CD14-positive monocyte (primary cell): ENCODE measurements around the gene MYO18A. TPM values are rescaled to one million over a fixed set of nuclear protein-coding genes. Genes with fewer than 3 reads are reported as not detected.

ENCODE experiments used
- DNase-seq, 3 donors: peaks; one replicate each; pipeline ENCODE4 v3.0.0-alpha.2; 2011 to 2022
- H2AFZ ChIP-seq: 2 replicates; pipeline ENCODE4 v1.6.0; 2012; ENCODE audit warnings: mild to moderate bottlenecking, low read depth, low read length, inconsistent platforms; ENCODE audit not compliant: insufficient read depth, poor library complexity, severe bottlenecking
- H3K27ac ChIP-seq, 2 donors: 1 replicate in 1 of 2; 2 replicates in 1 of 2; pipeline ENCODE4 v1.5.1; 2012 to 2013; ENCODE audit warnings: low read length in 2 of 2, control low read depth in 1 of 2, inconsistent platforms in 1 of 2, low read depth in 1 of 2, mild to moderate bottlenecking in 1 of 2
- H3K27me3 ChIP-seq, 2 donors: one replicate each; pipeline versions ENCODE4 v1.6.0 to v1.6.1; 2011 to 2013; ENCODE audit warnings: low read length in 2 of 2; ENCODE audit not compliant: control insufficient read depth in 2 of 2, insufficient read depth in 2 of 2
- H3K36me3 ChIP-seq, 2 donors: replicated peaks in 1 of 2; 1 replicate in 1 of 2; 2 replicates in 1 of 2; pipeline versions ENCODE4 v1.5.1 to v1.6.1; 2012 to 2013; ENCODE audit warnings: low read length in 2 of 2, control low read depth in 1 of 2, inconsistent platforms in 1 of 2, mild to moderate bottlenecking in 1 of 2; ENCODE audit not compliant: insufficient read depth in 2 of 2, control insufficient read depth in 1 of 2
- H3K4me1 ChIP-seq, 2 donors: 1 replicate in 1 of 2; 2 replicates in 1 of 2; pipeline versions ENCODE4 v1.5.1 to v1.6.1; 2012 to 2013; ENCODE audit warnings: low read length in 2 of 2, control low read depth in 1 of 2, inconsistent platforms in 1 of 2, mild to moderate bottlenecking in 1 of 2, moderate library complexity in 1 of 2; ENCODE audit not compliant: insufficient read depth in 2 of 2, control insufficient read depth in 1 of 2
- H3K4me2 ChIP-seq: replicated peaks from 2 replicates; pipeline ENCODE3; 2012; ENCODE audit warnings: low read length, moderate library complexity, mild to moderate bottlenecking; ENCODE audit not compliant: poor library complexity, severe bottlenecking; ENCODE audit errors: extremely low read depth
- H3K4me3 ChIP-seq, 3 experiments: fragments of 200-600 bp in 1 of 3; sonication (generic) in 1 of 3; replicated peaks in 1 of 3; 1 replicate in 2 of 3; 2 replicates in 1 of 3; pipeline ENCODE4 v1.5.1; 2011 to 2013; ENCODE audit warnings: low read length in 3 of 3, mild to moderate bottlenecking in 3 of 3, control low read depth in 2 of 3, low read depth in 2 of 3, inconsistent platforms in 1 of 3, moderate library complexity in 1 of 3
- H3K79me2 ChIP-seq: 2 replicates; pipeline ENCODE4 v1.6.0; 2012; ENCODE audit warnings: mild to moderate bottlenecking, control low read depth, inconsistent platforms, low read length, moderate library complexity; ENCODE audit not compliant: insufficient read depth
- H3K9ac ChIP-seq: 2 replicates; pipeline ENCODE4 v1.6.0; 2017; ENCODE audit warnings: low read length, mild to moderate bottlenecking; ENCODE audit not compliant: insufficient read depth, poor library complexity, severe bottlenecking
- H3K9me3 ChIP-seq, 2 donors: replicated peaks in 1 of 2; 1 replicate in 1 of 2; 2 replicates in 1 of 2; pipeline versions ENCODE4 v1.5.1 to v1.6.1; 2012 to 2013; ENCODE audit warnings: low read length in 2 of 2, control low read depth in 1 of 2; ENCODE audit not compliant: control insufficient read depth in 1 of 2, insufficient read depth in 1 of 2
- H4K20me1 ChIP-seq: 2 replicates; pipeline ENCODE4 v1.6.0; 2012; ENCODE audit warnings: mild to moderate bottlenecking, low read length, control low read depth, moderate library complexity; ENCODE audit not compliant: insufficient read depth
- H3K27ac Mint-ChIP-seq, 7 donors: one replicate each; pipeline ENCODE4 v1.8.0; 2020; ENCODE audit warnings: mild to moderate bottlenecking in 7 of 7, mixed read lengths in 7 of 7, moderate library complexity in 6 of 7, inconsistent platforms in 2 of 7
- H3K27me3 Mint-ChIP-seq, 3 donors: one replicate each; pipeline ENCODE4 v1.8.0; 2021 to 2022; ENCODE audit warnings: low read depth in 3 of 3, mild to moderate bottlenecking in 3 of 3, mixed read lengths in 3 of 3, moderate library complexity in 3 of 3, inconsistent platforms in 1 of 3
- H3K36me3 Mint-ChIP-seq, 2 donors: one replicate each; pipeline ENCODE4 v1.8.0; 2020; ENCODE audit warnings: mixed read lengths in 2 of 2, inconsistent platforms in 1 of 2, mild to moderate bottlenecking in 1 of 2
- H3K4me1 Mint-ChIP-seq: one replicate; pipeline ENCODE4 v1.8.0; 2020; ENCODE audit warnings: mild to moderate bottlenecking, mixed read lengths
- H3K4me3 Mint-ChIP-seq, 2 donors: one replicate each; pipeline ENCODE4 v1.8.0; 2020; ENCODE audit warnings: mild to moderate bottlenecking in 2 of 2, mixed read lengths in 2 of 2, moderate library complexity in 1 of 2
- H3K9me3 Mint-ChIP-seq, 7 donors: one replicate each; pipeline ENCODE4 v1.8.0; 2020 to 2022; ENCODE audit warnings: mixed read lengths in 7 of 7, mild to moderate bottlenecking in 6 of 7, moderate library complexity in 6 of 7, inconsistent platforms in 2 of 7
- WGBS: methylation state at CpG from one replicate; pipeline ENCODE4 v1.1.5; 2013; ENCODE audit warnings: missing lambda C conversion rate; ENCODE audit not compliant: insufficient coverage; 5-methylcytosine and 5-hydroxymethylcytosine counted together
- intact Hi-C, 2 donors: fragments of 100-400 bp; cut with micrococcal nuclease; formaldehyde crosslinking; loops; one replicate each; pipeline versions ENCODE4 v1.15.0 to v1.15.1; 2023
- polyA plus RNA-seq, 3 donors: library from polyadenylated mRNA; depleted of rRNA in 1 of 3; unstranded in 2 of 3; stranded (reverse) in 1 of 3; fragments of 300-500 nt in 2 of 3; fragments of >200 nt in 1 of 3; fragmentation: Illumina TruSeq in 2 of 3; gene quantifications; 1 replicate in 2 of 3; 2 replicates in 1 of 3; pipeline ENCODE4 v1.2.3, GENCODE V29; 2012 to 2021
- TF ChIP-seq, protein P1 (sequence below): fragments of 200-600 bp; IDR thresholded peaks from one replicate; pipeline ENCODE4 v1.8.0; 2022; ENCODE audit warnings: antibody characterized with exemption, mild to moderate bottlenecking

Gene MYO18A
- polyA plus RNA-seq, 3 donors, result 6.3 to 40.2 (median 11.0) TPM

DNA sequence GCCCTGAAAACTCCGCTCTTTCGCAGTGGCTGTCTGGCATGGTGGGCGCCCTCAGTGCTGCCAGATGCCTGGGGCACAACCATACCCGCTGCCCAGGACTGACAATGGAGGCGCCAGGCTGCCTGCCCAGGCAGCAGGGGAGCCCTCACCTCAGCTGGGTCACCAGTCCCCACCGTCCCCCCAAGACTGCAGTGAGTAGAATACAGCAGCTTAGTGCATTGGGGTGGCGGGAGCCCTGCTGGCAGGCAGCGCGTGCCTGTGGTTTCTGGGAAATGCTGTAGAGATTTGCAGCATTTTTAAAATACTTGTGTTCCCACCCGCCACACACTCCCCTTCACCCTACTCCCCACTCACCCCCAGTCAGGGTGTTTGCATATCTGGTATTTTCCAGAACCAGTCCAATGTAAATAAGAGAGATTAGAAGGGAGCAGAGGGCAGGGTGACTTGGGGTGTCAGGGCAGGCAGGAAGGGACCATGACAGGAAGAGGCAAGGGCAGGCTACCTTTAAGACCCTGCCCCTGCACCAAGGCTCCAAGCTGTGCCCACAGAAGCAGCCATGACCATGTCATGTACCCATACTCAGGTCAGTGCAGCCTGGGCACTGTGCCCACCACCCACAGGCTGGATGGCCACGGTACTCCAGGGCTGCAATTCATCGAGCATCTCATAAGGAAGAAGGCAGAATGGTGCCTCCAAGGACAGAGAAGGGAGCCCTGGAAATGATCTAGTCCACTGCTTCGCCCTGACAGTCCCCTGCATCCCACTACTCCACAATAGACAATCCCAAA is 21.5 kb downstream of the MYO18A start:
- H3K9ac ChIP-seq, result no peak overlapping the region
- H3K27me3 ChIP-seq, result no peaks in the 10 kb centered on the region
- intact Hi-C loops, result no loop called here
- H3K9me3 ChIP-seq, result no peaks in the 10 kb centered on the region
- H3K27ac ChIP-seq, result no peak overlapping the region
- H3K4me3 Mint-ChIP-seq, result no peak overlapping the region
- peaks cover 0 to 5% (median 0%) of the 10 kb centered on the region in 3 donors for H3K27me3 Mint-ChIP-seq
- H3K4me3 ChIP-seq, result no peak overlapping the region
- WGBS, result 92% methylated on average over 9 of the region's 13 CpGs
- H3K36me3 ChIP-seq, result peaks cover 3 to 5% of the 10 kb centered on the region in 2 donors
- H4K20me1 ChIP-seq, result no peaks in the 10 kb centered on the region
- H3K4me2 ChIP-seq, result no peak overlapping the region
- H3K79me2 ChIP-seq, result no peaks in the 10 kb centered on the region
- TF ChIP-seq, protein P1, sequence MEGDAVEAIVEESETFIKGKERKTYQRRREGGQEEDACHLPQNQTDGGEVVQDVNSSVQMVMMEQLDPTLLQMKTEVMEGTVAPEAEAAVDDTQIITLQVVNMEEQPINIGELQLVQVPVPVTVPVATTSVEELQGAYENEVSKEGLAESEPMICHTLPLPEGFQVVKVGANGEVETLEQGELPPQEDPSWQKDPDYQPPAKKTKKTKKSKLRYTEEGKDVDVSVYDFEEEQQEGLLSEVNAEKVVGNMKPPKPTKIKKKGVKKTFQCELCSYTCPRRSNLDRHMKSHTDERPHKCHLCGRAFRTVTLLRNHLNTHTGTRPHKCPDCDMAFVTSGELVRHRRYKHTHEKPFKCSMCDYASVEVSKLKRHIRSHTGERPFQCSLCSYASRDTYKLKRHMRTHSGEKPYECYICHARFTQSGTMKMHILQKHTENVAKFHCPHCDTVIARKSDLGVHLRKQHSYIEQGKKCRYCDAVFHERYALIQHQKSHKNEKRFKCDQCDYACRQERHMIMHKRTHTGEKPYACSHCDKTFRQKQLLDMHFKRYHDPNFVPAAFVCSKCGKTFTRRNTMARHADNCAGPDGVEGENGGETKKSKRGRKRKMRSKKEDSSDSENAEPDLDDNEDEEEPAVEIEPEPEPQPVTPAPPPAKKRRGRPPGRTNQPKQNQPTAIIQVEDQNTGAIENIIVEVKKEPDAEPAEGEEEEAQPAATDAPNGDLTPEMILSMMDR, result no peak
- peaks cover 47% of the 10 kb centered on the region for H3K4me1 Mint-ChIP-seq
- H3K27ac Mint-ChIP-seq, result peak overlapping the region in 6 of 7 donors; percentile 35 to 79 (median 62)
- no peak for DNase-seq
- no peaks in the 10 kb centered on the region for H3K9me3 Mint-ChIP-seq
- H2AFZ ChIP-seq, result no peak overlapping the region
- no peaks in the 10 kb centered on the region for H3K36me3 Mint-ChIP-seq
- H3K4me1 ChIP-seq, result peaks cover 29 to 37% of the 10 kb centered on the region in 2 donors

DNA sequence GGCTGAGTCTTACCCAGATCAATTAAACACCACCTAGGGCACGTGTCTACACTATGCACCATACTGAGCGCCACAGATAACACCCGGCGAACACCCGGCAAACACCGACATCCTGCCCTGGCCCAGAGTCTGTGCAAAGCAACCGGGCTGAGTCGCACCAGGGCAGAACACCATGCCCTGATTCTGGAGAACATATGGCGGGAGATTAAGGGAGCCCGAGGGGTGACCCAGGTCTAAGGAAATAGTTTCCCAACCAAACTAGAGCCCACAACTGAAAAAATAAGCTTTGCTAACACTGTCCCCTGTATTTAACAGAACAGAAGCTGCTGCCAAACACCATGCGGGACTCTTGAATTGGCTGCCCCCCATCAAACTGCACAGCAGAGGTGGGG is 22.1 kb downstream of the MYO18A start:
- Mint-ChIP-seq H3K36me3 (no peaks in the 10 kb centered on the region), H3K27ac (no peak overlapping the region), H3K4me3 (no peak overlapping the region), H3K27me3 (peaks cover 0 to 5% (median 0%) of the 10 kb centered on the region in 3 donors), H3K4me1 (peaks cover 50% of the 10 kb centered on the region), H3K9me3 (no peaks in the 10 kb centered on the region)
- Histone ChIP-seq H2AFZ (no peak overlapping the region), H3K36me3 (peaks cover 0 to 2% of the 10 kb centered on the region in 2 donors), H3K4me1 (peaks cover 32 to 40% of the 10 kb centered on the region in 2 donors), H3K79me2 (no peaks in the 10 kb centered on the region), H4K20me1 (no peaks in the 10 kb centered on the region), H3K27me3 (no peaks in the 10 kb centered on the region), H3K27ac (no peak overlapping the region), H3K9ac (no peak overlapping the region), H3K4me3 (no peak overlapping the region), H3K4me2 (no peak overlapping the region), H3K9me3 (no peaks in the 10 kb centered on the region)
- no peak for DNase-seq
- intact Hi-C loops, result no loop called here
- TF ChIP-seq, protein P1, result no peak
- WGBS, result 81% methylated on average over 3 of the region's 11 CpGs
